Ishikawa (cell line): ENCODE results near the gene EIF4E1B.

Experiments used
- FOXM1 ChIP-seq: IDR thresholded peaks from 2 replicates; pipeline ENCODE4 v1.6.1; 2012; ENCODE audit warnings: low read depth, borderline replicate concordance
- NFIC ChIP-seq: IDR thresholded peaks from 2 replicates; pipeline ENCODE4 v1.6.1; 2012
- RAD21 ChIP-seq: IDR thresholded peaks from 2 replicates; pipeline ENCODE4 v1.6.1; 2012; ENCODE audit warnings: low read depth
- TCF12 ChIP-seq: IDR thresholded peaks from 2 replicates; pipeline ENCODE4 v1.6.1; 2012; ENCODE audit warnings: low read depth
- YY1 ChIP-seq: IDR thresholded peaks from 2 replicates; pipeline ENCODE4 v1.6.1; 2012; ENCODE audit warnings: low read depth
- TF ChIP-seq, protein P1 (sequence below): IDR thresholded peaks from 2 replicates; pipeline ENCODE4 v1.6.1; 2012; ENCODE audit warnings: low read depth, mild to moderate bottlenecking

DNA sequence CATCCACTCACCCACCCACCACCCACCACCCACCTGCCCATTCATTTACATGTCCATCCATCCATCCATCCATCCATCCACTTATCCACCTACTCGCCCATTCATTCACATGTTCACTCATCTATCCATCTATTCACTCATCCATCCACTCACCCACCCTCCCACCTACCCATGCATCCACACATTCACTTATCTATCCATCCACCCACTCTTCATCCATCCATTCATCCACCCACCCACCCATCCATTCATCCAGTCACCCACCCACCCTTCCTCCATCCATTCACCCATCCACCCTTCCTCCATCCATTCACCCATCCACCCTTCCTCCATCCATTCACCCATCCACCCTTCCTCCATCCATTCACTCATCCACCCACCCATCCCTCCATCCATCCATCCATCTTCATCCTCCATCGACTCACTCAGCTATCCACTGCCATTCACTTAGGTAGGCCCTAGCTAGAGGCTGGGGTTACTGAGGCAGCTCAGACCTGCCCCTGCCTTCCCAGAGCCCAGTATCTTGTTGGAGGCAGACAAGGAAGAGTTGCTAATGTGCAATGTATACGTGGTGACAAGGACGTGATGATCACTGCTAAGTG, 29.5 kb downstream of the EIF4E1B start:
- TF ChIP-seq, protein P1, sequence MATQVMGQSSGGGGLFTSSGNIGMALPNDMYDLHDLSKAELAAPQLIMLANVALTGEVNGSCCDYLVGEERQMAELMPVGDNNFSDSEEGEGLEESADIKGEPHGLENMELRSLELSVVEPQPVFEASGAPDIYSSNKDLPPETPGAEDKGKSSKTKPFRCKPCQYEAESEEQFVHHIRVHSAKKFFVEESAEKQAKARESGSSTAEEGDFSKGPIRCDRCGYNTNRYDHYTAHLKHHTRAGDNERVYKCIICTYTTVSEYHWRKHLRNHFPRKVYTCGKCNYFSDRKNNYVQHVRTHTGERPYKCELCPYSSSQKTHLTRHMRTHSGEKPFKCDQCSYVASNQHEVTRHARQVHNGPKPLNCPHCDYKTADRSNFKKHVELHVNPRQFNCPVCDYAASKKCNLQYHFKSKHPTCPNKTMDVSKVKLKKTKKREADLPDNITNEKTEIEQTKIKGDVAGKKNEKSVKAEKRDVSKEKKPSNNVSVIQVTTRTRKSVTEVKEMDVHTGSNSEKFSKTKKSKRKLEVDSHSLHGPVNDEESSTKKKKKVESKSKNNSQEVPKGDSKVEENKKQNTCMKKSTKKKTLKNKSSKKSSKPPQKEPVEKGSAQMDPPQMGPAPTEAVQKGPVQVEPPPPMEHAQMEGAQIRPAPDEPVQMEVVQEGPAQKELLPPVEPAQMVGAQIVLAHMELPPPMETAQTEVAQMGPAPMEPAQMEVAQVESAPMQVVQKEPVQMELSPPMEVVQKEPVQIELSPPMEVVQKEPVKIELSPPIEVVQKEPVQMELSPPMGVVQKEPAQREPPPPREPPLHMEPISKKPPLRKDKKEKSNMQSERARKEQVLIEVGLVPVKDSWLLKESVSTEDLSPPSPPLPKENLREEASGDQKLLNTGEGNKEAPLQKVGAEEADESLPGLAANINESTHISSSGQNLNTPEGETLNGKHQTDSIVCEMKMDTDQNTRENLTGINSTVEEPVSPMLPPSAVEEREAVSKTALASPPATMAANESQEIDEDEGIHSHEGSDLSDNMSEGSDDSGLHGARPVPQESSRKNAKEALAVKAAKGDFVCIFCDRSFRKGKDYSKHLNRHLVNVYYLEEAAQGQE, result no peak
- TF ChIP-seq YY1 (no peak), NFIC (no peak), RAD21 (no peak), TCF12 (no peak), FOXM1 (no peak)
